Lower lobe of right lung (tissue), 2 donors: Measurements from ENCODE around the gene SMARCD3. TPM values are rescaled to one million over a fixed set of nuclear protein-coding genes. Genes with fewer than 3 reads are reported as not detected.

Source experiments
- ATAC-seq, 2 donors: fragments of 200-7000 bp; cut with Tn5 transposase; one replicate each; pipeline ENCODE4 v1.9.1; 2020 to 2022; ENCODE audit warnings: mild to moderate bottlenecking in 2 of 2, moderate library complexity in 2 of 2
- DNase-seq: peaks from one replicate; pipeline ENCODE4 v3.0.0-alpha.2; 2020
- H3K27ac ChIP-seq: fragments of 200-600 bp; one replicate; pipeline ENCODE4 v1.8.0; 2022
- H3K27me3 ChIP-seq: fragments of 200-600 bp; one replicate; pipeline ENCODE4 v1.8.0; 2022; ENCODE audit warnings: low read depth
- H3K36me3 ChIP-seq: fragments of 200-600 bp; one replicate; pipeline ENCODE4 v1.8.0; 2022; ENCODE audit warnings: mild to moderate bottlenecking
- H3K4me1 ChIP-seq: fragments of 200-600 bp; one replicate; pipeline ENCODE4 v1.8.0; 2022
- H3K4me3 ChIP-seq: fragments of 200-600 bp; one replicate; pipeline ENCODE4 v1.8.0; 2022; ENCODE audit warnings: mild to moderate bottlenecking
- H3K9me3 ChIP-seq: fragments of 200-600 bp; one replicate; pipeline ENCODE4 v1.8.0; 2022
- CTCF ChIP-seq: fragments of 200-600 bp; IDR thresholded peaks from one replicate; pipeline ENCODE4 v1.8.0; 2022; ENCODE audit warnings: antibody characterized with exemption, mild to moderate bottlenecking
- intact Hi-C: fragments of 100-400 bp; cut with DNase I; formaldehyde crosslinking; loops from one replicate; pipeline ENCODE4 v1.11.0; 2022
- total RNA-seq: library from RNA; stranded (reverse); fragmentation: NEBNext Ultra II Directional; extraction: Animal tissue kit (Norgen Biotek cat#: 25700); gene quantifications from one replicate; pipeline ENCODE4 v1.2.1, GENCODE V29; 2021
- donor health status: DM: no; HTN: yes; CAD: no; lungs with severe emphysema.

The SMARCD3 gene
- total RNA-seq, 1 donor from 2014 or later, result 53.1 TPM

- H3K9me3 ChIP-seq, result no peaks in the 10 kb centered on the region
- no peak for TF ChIP-seq CTCF
- ATAC-seq (no peak), DNase-seq (no peak)
- intact Hi-C loops, result no loop called here
- H3K27ac ChIP-seq, result no peak overlapping the region
- H3K4me3 ChIP-seq, result no peak overlapping the region
- H3K36me3 ChIP-seq, result peaks cover 27% of the 10 kb centered on the region
- no peaks in the 10 kb centered on the region for H3K4me1 ChIP-seq
- H3K27me3 ChIP-seq, result peaks cover 13% of the 10 kb centered on the region
These were observed 38.9 kb downstream of the SMARCD3 start for GRCh38 chr7:151209588-151209987.

- Histone ChIP-seq H3K36me3 (peaks cover 15% of the 10 kb centered on the region), H3K9me3 (no peaks in the 10 kb centered on the region), H3K4me1 (no peaks in the 10 kb centered on the region), H3K27me3 (peaks cover 25% of the 10 kb centered on the region), H3K27ac (no peak overlapping the region), H3K4me3 (no peak overlapping the region)
- TF ChIP-seq CTCF, result no peak
- ATAC-seq, result no peak
- no peak for DNase-seq
- intact Hi-C loops, result no loop called here
These were observed 40.1 kb downstream of the SMARCD3 start for GRCh38 chr7:151208253-151208862.

- Histone ChIP-seq H3K36me3 (peaks cover 10% of the 10 kb centered on the region), H3K9me3 (no peaks in the 10 kb centered on the region), H3K4me3 (no peak overlapping the region), H3K27me3 (peaks cover 29% of the 10 kb centered on the region), H3K4me1 (no peaks in the 10 kb centered on the region), H3K27ac (no peak overlapping the region)
- ATAC-seq (no peak), DNase-seq (no peak)
- intact Hi-C loops, result no loop called here
- TF ChIP-seq CTCF, result no peak
These were observed 40.7 kb downstream of the SMARCD3 start for GRCh38 chr7:151207804-151208203.

- no peak for DNase-seq
- Histone ChIP-seq H3K4me1 (no peaks in the 10 kb centered on the region), H3K27me3 (peaks cover 29% of the 10 kb centered on the region), H3K9me3 (no peaks in the 10 kb centered on the region), H3K4me3 (no peak overlapping the region), H3K27ac (no peak overlapping the region), H3K36me3 (peaks cover 6% of the 10 kb centered on the region)
- no peak for TF ChIP-seq CTCF
- no peak for ATAC-seq
- intact Hi-C loops, result no loop called here
These were observed 41.2 kb downstream of the SMARCD3 start for GRCh38 chr7:151207315-151207714.

- Histone ChIP-seq H3K4me1 (no peaks in the 10 kb centered on the region), H3K27me3 (peaks cover 29% of the 10 kb centered on the region), H3K36me3 (peaks cover 4% of the 10 kb centered on the region), H3K27ac (no peak overlapping the region), H3K4me3 (no peak overlapping the region), H3K9me3 (no peaks in the 10 kb centered on the region)
- no peak for ATAC-seq
- TF ChIP-seq CTCF, result no peak
- DNase-seq, result no peak
- intact Hi-C loops, result no loop called here
These were observed 41.6 kb downstream of the SMARCD3 start for GRCh38 chr7:151206914-151207313.
